GDM1 (cell line): ENCODE results near the gene UGT1A9.
"Not testable (repeated sequence)": the region's sequence is repeated elsewhere in the genome, so short reads cannot be mapped to it uniquely, and the experiment has no call there.

Source experiments
- DNase-seq: peaks from one replicate; lab custom pipeline; 2025; lab: John Stamatoyannopoulos, UW

UGT1A9 gene

DNA sequence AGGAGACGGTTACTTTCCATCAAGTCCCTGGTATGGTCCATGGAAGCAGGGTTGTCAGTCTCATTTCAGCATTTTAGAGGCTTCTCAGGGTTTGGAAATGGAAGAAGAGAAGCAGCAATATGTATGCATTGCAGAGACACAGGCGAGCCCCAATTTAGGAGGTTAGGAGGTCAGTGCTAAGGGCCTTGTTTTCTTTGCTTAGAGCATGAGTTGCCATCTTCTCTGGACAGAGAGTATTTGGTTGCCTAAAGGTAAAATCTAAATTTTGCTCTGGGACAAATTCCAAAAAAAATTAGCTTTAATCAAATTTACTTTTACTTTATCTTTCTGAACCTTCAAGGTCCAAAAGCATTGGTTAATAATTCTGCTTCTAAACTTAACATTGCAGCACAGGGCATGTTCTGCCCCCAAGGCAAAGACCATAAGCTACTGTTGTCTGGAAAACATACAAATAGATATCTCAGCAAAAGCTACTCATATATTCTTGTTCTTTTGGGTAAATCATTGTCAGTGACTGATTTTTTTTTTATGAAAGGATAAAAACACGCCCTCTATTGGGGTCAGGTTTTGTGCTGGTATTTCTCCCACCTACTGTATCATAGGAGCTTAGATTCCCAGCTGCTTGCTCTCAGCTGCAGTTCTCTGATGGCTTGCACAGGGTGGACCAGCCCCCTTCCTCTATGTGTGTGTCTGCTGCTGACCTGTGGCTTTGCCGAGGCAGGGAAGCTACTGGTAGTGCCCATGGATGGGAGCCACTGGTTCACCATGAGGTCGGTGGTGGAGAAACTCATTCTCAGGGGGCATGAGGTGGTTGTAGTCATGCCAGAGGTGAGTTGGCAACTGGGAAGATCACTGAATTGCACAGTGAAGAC lies at the start of gene UGT1A9:
UGT1A9 (plus strand) TSS at position 609 of the 872 bp plus-strand sequence; CDS start at position 646, 37 bp downstream.
- DNase-seq: no peak

DNA sequence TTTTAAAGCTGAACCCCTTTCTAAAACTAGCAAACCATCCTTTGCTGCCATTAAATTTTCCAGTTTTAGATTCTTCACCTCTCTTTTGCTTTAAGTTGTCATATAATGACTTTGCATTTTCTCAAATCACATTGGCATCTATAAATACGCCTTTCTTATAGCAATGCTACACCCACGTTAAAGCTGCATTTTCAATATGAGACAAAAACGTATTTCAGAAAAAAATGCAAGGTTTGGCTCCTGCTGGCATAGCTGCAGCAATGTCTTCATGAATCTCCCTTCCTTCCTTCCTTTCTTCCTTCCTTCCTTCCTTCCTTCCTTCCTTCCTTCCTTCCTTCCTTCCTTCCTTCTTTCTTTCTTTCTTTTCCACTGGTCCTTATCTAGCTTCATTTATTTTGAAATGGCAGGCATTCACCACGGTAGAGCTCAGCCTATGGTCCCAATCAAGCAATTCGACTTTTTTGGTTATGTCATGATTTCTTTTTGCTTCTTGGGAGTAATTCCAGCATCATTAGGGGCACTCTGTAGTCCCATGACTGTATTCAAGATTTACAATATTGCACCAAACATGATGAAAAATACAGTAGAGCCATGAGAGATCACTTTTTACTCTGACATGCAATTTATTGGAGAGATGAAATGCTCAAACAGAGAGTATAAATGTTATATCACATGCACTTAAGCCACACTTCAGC lies 44.2 kb upstream of the UGT1A9 start:
- no peak for DNase-seq

DNA sequence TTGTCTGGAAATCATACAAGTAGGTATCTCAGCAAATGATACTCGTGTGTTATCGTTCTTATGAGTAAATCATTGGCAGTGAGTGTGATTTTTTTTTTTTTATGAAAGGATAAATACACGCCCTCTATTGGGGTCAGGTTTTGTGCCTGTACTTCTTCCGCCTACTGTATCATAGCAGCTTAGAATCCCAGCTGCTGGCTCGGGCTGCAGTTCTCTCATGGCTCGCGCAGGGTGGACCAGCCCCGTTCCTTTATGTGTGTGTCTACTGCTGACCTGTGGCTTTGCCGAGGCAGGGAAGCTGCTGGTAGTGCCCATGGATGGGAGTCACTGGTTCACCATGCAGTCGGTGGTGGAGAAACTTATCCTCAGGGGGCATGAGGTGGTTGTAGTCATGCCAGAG lies 35.4 kb upstream of the UGT1A9 start, which contains the start of gene UGT1A10:
UGT1A10 (plus strand) TSS at position 143 of the 400 bp plus-strand sequence; CDS start at position 218, 75 bp downstream.
- DNase-seq: not testable (repeated sequence)

DNA sequence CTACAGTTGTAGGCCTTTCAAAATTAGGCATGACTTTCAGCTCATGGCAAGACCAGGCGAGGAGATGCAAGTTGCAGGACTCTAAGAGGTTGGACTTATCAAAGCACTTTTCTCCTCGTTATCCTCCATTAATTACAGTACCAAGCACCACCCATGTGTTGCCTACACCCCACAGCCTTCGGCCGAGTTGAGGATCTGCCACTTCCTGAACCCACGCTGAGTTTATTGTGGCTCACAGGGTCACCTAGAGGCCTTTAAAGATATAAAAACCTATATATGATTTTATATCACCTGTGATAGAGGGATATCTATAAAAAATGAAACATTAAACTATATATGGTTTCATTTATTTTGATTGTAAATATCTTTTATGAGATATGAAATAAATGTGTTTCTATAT lies 32.9 kb upstream of the UGT1A9 start:
- DNase-seq: no peak

DNA sequence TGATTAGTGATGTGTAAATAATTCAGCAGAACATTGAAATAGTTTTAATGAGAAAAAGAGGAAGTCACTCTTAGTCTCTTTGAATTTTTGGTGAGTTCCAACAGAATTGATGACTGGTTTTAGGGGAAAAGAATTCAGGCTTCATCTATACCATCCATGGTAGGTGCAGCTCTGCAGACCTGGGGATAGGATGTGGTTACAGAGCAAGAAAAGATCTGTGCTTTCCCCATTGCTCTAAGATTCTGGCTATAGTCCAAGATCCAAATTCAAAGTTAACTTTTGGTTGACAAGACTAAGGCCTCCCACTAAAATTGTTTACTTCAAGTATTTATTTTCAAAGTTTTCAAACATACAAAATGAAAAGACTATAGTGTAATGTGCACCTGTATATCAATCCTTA lies 31.8 kb upstream of the UGT1A9 start:
- DNase-seq: no peak

DNA sequence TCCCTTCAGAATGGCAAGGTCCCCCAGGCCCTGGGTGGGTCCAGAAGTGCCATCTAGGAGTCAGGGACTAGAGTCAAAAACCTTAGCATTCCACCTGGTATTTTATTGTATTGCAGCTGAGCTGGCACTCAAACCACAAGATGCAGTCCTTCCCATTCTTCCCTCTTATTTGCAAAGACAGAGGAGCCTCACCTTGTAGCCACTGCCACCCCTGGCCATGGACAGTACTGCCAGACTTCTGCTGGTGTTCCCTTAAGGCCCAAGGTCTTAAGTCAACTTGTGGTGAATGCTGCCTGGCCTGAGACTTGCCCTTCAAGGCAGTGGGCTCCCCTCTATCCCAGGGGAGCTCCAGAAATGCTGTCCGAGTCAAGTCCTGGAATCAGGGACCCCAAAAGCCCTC lies 28.6 kb upstream of the UGT1A9 start:
- DNase-seq: no peak

DNA sequence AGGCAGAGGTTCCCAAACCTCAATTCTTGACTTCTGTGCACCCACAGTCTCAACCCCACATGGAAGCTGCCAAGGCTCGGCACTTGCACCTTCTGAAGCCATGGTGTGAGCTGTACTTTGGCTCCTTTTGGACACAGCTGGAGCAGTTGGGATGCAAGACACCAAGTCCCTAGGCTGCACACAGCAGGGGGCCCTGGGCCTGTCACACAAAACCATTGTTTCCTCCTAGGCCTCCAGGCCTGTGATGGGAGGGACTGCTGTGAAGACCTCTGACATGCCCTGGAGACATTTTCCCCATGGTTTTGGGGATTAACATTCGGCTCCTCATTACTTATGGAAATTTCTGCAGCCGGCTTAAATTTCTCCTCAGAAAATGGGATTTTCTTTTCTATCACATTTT lies 25.7 kb upstream of the UGT1A9 start:
- DNase-seq: not testable (repeated sequence)

DNA sequence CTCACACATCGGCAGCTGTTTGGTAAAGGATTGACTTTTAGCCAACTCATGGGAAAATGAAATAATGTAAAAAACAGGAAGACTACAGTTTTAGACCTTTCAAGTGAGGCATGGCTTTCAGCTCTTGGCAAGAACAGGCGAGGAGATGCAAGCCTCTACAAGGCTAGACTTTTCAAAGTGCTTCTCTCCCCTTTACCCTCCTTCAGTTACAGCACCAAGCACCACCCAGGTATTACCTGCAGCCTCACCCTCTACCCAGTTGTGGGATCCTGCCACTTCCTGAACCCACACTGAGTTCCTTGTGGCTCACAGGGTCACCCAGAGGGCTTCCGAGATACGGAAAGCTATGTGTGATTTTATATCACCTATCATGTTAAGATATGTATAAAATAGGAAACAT lies 20.7 kb upstream of the UGT1A9 start:
- no peak for DNase-seq

DNA sequence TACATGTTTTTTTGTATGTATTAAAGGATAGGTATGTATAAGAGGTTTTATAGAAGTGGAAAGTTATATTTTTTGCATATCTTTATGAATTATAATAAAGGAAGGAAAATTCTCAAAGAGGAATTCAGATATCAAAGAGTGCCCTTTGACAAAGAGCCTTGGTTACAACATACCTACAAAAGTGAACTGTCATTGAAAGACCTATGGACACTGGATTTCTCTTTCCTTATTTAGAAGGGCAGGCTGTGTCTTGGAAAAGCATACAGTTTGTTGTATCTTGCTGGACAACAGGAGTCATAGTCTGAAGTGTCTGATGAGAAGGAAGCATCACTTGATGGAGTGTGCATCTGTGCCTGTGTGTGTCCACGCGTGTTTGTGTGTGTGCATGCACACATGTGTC lies 20.3 kb upstream of the UGT1A9 start:
- no peak for DNase-seq

DNA sequence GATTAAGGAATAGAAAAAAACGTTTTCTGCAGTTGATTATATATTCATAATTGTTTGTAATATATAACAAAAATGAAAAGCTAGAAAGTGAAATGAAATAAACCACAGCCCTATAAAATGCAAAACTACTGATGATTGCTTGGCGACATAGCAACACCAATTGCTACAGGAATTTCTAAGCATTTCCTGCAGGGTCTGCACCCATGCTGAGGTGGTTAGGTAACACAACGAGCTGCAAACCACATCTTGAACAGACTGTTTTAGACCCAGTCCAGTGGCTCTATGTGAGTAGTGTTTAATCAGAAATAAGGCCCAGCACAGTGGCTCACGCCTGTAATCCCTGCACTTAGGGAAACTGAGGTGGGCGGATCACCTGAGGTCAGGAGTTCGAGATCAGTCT lies 17.2 kb upstream of the UGT1A9 start:
- DNase-seq: no peak

DNA sequence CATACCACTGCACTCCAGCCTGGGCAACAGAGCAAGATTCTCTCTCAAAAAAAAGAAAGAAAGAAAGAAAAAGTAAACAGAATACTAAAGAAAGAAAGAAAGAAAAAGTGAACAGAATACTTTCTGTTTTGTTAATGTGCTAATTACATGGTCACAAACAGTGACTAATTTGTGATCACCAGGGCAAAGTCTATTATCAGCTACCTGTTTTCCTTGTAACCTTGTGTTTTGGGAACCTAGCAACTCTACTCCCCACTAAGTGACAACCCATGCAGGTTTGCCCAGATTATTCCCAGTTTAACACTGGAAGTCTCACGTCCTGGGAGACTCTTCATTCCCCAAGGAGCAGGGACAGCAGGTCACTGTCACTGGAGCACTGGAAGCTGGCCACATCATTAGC lies 16.7 kb upstream of the UGT1A9 start:
- DNase-seq: no peak

DNA sequence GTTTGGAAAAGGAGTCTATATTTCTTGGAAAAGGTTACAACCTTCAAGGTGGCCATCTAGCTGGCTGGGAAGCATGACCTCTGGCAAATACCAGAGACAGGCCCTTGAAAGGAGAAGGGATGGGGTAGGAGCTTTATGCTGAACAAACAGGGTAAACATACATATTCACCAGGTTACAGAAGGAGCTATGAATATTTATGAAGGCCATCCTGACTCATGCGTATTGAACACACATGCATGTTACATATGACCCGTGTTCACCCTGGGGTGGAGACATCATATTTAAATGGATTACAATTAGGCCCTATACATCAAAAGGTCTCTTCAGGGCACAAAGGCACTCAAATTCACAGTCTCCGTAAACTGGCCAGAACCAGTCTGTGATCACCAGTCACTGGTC lies 15.8 kb upstream of the UGT1A9 start:
- not testable (repeated sequence) for DNase-seq

DNA sequence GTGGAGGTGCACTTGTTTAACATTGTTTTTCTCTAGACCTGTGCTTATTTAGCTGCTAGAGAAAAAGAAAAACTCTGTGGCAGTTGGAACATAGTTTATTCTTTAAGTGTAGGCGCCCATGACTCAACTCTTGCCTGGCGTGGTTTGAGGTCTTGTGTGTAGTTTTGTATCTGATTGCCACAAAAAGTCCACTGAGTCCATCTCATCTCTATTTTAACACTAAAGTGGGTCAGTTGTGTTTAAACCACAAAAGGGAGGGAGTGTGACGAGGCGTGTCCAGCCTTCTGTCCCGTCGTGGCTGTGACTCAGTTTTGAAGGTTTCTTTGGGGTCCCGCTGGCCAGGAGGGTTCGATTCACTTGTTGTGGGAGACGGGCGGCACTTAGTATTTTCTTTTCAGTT lies 15.3 kb upstream of the UGT1A9 start:
- no peak for DNase-seq

DNA sequence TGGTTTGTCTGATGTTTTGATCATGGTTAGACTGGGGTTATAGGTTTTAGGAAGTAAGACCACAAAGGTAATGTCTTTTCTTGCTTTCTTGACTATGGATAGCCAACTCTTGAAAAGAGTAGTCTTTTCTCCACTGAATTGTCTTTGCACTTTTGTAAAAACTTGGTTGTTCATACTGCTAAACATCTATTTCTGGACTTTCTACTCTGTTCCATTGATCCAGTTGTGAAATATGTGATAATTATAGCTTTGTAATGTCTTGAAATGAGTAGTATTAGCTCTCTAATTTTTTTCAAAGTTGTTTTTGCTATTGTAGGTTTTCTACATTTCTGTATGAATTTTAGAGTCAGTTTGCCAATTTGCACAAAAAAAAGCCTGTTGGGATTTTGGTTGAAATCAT lies 13.1 kb upstream of the UGT1A9 start:
- no peak for DNase-seq

DNA sequence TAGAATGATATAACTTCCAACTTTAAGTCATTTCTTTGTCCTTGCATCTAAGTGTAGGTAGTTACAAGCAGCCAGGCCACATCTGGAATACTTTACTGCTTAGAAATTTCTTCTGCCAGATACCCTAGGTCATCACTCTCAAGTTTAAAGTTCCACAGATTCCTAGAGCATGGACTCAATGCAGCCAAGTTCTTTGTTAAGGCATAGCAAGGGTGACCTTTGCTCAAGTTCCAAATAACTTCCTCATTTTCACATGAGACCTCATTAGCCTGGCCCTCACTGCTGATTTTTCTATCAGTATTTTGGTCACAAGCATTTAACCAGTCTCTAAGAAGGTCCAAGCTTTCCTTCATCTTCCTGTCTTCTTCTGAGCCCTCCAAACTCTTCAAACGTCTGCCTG lies 7.8 kb upstream of the UGT1A9 start:
- no peak for DNase-seq

DNA sequence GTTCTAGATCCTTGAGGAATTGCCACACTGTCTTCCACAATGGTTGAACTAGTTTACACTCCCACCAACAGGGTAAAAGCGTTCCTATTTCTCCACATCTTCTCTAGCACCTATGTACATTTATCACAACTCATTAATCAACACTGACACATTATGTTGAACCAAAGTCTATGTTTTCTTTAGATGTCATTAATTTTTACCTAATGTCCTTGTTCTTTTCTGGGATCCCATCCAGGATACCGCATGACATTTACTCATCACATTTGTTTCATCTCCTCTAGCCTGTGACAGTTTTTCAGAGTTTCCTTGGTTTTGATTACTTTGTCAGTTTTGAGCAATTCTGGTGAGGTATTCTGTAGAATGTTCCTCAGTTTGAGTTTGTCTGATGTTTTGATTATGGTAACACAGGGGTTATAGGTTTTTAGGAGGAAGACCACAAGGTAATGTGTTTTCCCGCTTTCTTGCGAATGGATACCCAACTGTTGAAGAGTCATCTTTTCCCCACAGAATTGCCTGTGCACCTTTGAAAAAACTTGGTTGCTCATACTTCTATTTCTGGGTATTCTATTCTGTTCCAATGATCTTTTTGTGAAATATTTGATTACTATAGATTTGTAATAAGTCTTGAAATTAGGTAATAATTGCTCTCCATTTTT lies 3.0 kb upstream of the UGT1A9 start:
- DNase-seq: no peak

DNA sequence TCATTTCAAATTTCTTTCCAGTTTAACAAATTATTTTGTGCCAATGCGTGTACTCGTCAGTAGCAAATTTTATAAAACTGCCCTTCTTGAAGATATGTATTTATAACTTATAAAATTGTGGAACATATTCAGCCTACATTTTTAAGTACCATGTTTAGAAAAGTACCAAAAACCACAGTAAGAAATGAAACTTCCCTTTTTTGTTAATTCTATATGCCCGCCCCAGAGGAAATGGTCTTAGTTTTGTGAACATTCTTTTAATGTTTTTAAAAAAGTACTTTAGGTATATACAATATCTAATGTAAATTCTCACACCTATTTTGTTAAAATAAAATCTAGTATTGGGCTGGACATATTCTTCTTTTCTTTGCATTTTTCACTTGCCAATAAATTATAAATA lies 1.2 kb downstream of the UGT1A9 start:
- no peak for DNase-seq

DNA sequence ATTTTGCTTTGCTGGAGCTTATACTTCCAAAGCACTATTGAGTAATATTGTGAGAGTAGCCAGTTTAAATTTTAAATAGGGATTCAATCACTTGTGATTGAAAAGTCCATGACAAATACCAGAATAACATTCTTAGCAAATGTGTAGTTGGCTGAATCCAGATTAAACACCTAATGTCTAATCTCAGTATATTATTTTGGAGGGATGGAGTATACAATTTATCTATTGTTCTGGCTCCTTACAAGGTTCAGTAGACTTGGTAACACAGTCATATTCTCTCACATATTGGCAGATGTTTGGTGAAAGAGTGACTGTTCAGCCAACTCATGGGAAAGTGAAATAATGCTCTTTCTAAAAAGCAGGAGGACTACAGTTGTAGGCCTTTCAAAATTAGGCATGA lies 2.2 kb downstream of the UGT1A9 start:
- no peak for DNase-seq

DNA sequence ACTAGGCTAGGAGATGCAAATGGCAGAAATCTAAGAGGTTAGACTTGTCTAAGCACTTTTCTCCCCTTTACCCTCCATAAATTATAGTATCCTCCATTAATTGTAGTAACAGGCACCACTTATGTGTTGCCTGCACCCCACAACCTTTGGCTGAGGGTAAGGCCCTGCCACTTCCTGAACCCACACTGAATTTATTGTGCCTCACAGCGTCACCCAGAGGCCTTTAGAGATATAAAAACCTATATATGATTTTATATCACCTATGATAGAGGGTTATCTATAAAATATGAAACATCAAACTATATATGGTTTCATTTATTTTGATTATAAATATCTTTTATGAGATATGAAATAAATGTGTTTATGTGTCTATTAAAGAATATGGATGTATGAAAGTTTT lies 2.6 kb downstream of the UGT1A9 start:
- DNase-seq: no peak

DNA sequence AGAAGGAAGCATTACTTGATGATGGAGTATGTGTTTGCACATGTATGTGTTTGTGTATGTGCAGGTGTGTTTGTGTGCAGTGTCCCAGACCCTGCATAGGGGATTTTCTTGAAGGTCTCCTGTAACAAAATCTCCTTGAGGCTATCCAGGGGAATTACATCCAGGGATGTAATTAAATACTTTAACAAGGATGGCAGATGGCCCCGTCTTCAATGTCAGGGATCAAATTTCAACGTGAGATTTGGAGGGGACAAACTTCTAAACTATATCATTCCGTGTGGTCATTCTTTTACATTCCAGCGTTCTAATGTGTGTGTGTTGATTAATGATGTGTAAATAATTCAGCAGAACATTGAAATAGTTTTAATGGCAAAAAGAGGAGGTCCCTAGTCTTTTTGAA lies 3.3 kb downstream of the UGT1A9 start:
- no peak for DNase-seq

DNA sequence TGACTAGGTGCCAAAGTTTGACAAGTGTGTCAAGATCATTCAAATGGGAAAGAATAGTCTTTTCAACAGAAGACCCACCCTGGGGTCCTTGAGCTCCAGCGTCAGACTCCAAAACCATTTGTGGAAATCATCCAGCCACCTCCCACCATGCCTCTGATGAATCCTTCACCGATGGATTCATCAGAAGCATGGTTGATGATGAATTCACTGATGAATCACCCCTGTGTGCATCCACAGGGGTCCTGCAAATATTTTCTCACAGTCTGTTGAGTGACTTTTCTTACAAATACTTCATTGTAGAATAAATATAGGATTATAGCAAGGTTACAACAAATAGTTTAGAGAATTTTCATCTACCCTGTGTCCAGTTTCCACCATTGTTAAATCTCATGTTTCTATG lies 4.3 kb downstream of the UGT1A9 start:
- no peak for DNase-seq

DNA sequence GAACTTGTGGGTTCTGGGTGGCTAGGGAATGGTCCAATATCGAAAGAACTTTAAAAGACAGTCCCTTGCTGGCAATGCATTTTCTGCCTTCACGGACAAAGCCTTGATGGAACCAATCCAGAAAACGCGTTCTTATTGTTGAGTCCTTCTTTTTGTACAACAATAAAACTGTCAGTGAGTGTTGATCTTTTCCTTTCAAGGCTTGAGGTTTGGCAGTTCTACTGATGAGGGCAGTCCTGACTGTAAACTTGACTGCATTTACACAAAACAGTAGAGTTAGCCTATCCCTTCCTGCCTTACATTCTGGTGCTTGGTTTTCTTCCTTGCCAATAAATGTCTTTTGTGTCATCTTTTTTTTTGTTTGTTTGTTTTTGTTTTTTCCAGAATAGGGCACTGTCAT lies 7.5 kb downstream of the UGT1A9 start:
- no peak for DNase-seq
